Measurements from ENCODE around the gene HS3ST1. TPM values are rescaled to one million over a fixed set of nuclear protein-coding genes. Genes with fewer than 3 reads are reported as not detected.
"Not testable (repeated sequence)": the region's sequence is repeated elsewhere in the genome, so short reads cannot be mapped to it uniquely, and the experiment has no call there.

Gene HS3ST1
- total RNA-seq, 2 donors from 2014 or later, result 0.78 to 0.99 TPM

DNA sequence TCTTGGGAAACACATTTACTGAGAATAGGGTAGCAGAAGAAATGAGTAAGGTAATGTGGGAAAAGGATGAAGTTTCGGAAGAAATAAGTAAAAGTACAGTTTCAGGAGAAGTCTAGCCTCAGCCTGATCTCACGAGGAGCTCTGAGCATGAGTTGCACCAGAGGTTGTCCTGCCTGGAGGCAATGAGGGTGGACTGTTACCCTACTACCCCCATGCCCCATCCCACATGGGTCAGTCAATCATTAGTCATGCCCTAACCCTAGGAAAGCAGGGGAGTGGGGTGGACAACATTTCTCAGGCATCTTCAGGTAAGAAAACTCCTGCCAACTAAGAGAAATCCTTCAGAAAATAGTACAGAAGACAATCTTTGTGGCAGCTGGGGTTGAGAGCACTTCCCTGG is 35.1 kb downstream of the HS3ST1 start:
- no peak for ATAC-seq
- Histone ChIP-seq H3K9me3 (no peaks in the 10 kb centered on the region), H3K27ac (no peak overlapping the region), H3K27me3 (no peaks in the 10 kb centered on the region), H3K4me3 (no peak overlapping the region), H3K36me3 (replicated peaks in 1 of 2; ENCODE audit: insufficient read depth in 1 of 2, low read depth in 2 of 2) (no peaks in the 10 kb centered on the region), H3K4me1 (no peaks in the 10 kb centered on the region)
- TF ChIP-seq POLR2A (IDR thresholded peaks at IDR 0.05), result no peak
- TF ChIP-seq, protein P1, sequence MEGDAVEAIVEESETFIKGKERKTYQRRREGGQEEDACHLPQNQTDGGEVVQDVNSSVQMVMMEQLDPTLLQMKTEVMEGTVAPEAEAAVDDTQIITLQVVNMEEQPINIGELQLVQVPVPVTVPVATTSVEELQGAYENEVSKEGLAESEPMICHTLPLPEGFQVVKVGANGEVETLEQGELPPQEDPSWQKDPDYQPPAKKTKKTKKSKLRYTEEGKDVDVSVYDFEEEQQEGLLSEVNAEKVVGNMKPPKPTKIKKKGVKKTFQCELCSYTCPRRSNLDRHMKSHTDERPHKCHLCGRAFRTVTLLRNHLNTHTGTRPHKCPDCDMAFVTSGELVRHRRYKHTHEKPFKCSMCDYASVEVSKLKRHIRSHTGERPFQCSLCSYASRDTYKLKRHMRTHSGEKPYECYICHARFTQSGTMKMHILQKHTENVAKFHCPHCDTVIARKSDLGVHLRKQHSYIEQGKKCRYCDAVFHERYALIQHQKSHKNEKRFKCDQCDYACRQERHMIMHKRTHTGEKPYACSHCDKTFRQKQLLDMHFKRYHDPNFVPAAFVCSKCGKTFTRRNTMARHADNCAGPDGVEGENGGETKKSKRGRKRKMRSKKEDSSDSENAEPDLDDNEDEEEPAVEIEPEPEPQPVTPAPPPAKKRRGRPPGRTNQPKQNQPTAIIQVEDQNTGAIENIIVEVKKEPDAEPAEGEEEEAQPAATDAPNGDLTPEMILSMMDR (IDR thresholded peaks at IDR 0.05), result no peak
- WGBS, 2 donors, result 59 to 65% methylated on average over 2 of the region's 2 CpGs
- no peak for DNase-seq
- intact Hi-C loops (cut with DNase I), result no loop called here

DNA sequence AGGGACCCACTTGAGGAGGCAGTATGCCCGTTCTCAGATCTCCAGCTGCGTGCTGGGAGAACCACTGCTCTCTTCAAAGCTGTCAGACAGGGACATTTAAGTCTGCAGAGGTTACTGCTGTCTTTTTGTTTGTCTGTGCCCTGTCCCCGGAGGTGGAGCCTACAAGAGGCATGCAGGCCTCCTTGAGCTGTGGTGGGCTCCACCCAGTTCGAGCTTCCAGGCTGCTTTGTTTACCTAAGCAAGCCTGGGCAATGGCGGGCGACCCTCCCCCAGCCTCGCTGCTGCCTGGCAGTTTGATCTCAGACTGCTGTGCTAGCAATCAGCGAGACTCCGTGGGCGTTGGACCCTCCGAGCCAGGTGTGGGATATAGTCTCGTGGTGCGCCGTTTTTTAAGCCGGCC is 44.6 kb downstream of the HS3ST1 start:
- 61 to 70% methylated on average over 11 to 12 of the region's 15 CpGs for WGBS, 2 donors
- H3K4me3 ChIP-seq; intact Hi-C loops (cut with DNase I); H3K27me3 ChIP-seq; DNase-seq; H3K36me3 ChIP-seq (replicated peaks in 1 of 2; ENCODE audit: insufficient read depth in 1 of 2, low read depth in 2 of 2); H3K27ac ChIP-seq; H3K4me1 ChIP-seq; ATAC-seq; H3K9me3 ChIP-seq: not testable (repeated sequence)

DNA sequence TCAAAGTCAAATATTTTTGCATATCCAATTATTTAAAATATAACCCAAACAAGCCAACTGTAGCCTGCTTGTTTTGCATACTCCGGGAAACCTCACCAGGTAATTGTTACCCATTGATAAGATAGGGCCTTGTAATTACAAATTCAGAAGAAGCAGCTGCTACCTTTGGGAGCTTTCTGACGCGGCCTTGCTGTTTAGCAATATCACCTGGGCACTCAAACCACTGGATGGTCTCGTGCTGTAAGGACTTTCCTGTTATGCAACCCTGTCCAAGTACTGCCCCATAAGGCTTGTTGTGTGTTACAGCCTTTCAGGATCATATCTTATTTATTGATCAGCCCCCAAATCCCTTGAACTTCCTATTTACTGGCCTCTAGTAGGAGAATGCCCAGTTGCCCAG is 52.1 kb downstream of the HS3ST1 start:
- WGBS, 2 donors, result 37 to 56% methylated on average over 4 of the region's 4 CpGs
- ATAC-seq (no peak), DNase-seq (no peak)
- no peaks in the 10 kb centered on the region for H3K4me1 ChIP-seq
- H3K4me3 ChIP-seq, result no peak overlapping the region
- no peak overlapping the region for H3K27ac ChIP-seq
- H3K9me3 ChIP-seq, result no peaks in the 10 kb centered on the region
- H3K27me3 ChIP-seq, result no peaks in the 10 kb centered on the region
- intact Hi-C loops (cut with DNase I), result no loop called here
- no peak for TF ChIP-seq POLR2A (IDR thresholded peaks at IDR 0.05)
- TF ChIP-seq, protein P1 (IDR thresholded peaks at IDR 0.05), result no peak
- no peaks in the 10 kb centered on the region for H3K36me3 ChIP-seq (replicated peaks in 1 of 2; ENCODE audit: insufficient read depth in 1 of 2, low read depth in 2 of 2)

DNA sequence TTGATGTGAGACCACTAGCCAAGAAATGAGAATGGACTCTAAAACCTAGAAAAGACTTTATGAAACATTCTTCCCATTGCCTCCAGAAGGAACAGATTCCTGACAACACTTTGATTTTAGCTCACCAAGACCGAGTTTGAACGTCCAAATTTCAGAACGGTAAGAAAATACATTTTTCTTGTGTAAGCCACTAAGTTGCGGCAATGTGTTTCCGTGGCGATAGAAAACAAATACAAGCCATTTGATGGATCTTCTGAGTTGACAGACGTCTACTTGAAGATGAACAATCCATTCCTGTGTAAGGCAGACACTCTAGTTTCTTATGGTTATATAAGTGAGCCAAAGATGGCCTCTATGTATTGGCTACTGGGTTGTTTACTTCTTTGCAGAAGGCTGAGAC is 52.5 kb downstream of the HS3ST1 start:
- Histone ChIP-seq H3K27me3 (no peaks in the 10 kb centered on the region), H3K4me1 (no peaks in the 10 kb centered on the region), H3K9me3 (no peaks in the 10 kb centered on the region), H3K36me3 (replicated peaks in 1 of 2; ENCODE audit: insufficient read depth in 1 of 2, low read depth in 2 of 2) (no peaks in the 10 kb centered on the region), H3K4me3 (no peak overlapping the region), H3K27ac (no peak overlapping the region)
- DNase-seq, result no peak
- WGBS, 2 donors, result 52 to 59% methylated on average over 7 of the region's 7 CpGs
- no peak for TF ChIP-seq POLR2A (IDR thresholded peaks at IDR 0.05)
- TF ChIP-seq, protein P1 (IDR thresholded peaks at IDR 0.05), result no peak
- ATAC-seq, result no peak
- intact Hi-C loops (cut with DNase I), result no loop called here

DNA sequence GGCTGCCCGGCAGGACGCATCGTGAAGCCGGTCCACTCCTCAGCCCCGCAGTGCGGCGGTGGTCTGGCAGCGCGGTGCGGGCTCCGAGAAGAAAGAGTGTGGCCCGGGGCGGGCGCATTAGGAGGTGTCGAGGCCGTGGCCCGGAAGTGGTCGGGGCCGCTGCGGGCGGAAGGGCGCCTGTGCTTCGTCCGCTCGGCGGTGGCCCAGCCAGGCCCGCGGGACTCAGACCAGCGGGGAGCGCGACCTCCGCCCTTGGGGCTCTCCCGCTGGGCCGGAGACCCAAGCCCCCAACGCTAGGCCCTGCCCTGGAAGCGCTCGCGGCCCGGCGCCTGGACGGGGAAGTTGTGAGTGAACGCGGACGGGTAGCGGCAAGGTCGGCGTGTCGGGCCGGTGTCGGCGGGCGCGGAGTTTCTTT is 60.0 kb downstream of the HS3ST1 start:
- no peak overlapping the region for H3K4me3 ChIP-seq
- no peaks in the 10 kb centered on the region for H3K9me3 ChIP-seq
- H3K27ac ChIP-seq, result no peak overlapping the region
- DNase-seq, result no peak
- H3K27me3 ChIP-seq, result no peaks in the 10 kb centered on the region
- no peaks in the 10 kb centered on the region for H3K36me3 ChIP-seq (replicated peaks in 1 of 2; ENCODE audit: insufficient read depth in 1 of 2, low read depth in 2 of 2)
- no peaks in the 10 kb centered on the region for H3K4me1 ChIP-seq
- intact Hi-C loops (cut with DNase I), result no loop called here
- no peak for ATAC-seq
- no peak for TF ChIP-seq POLR2A (IDR thresholded peaks at IDR 0.05)
- TF ChIP-seq, protein P1 (IDR thresholded peaks at IDR 0.05), result no peak
- WGBS, 2 donors, result 28 to 41% methylated on average over 25 to 37 of the region's 53 CpGs
